LNCAP (cell line): ENCODE measurements around the gene PDE2A.

ENCODE experiments used
- TF ChIP-seq, protein P1 (sequence below): fragments of 450-650 bp; IDR thresholded peaks from 2 replicates; pipeline ENCODE4 v1.5.1; 2017; ENCODE audit warnings: mild to moderate bottlenecking

The PDE2A gene

DNA sequence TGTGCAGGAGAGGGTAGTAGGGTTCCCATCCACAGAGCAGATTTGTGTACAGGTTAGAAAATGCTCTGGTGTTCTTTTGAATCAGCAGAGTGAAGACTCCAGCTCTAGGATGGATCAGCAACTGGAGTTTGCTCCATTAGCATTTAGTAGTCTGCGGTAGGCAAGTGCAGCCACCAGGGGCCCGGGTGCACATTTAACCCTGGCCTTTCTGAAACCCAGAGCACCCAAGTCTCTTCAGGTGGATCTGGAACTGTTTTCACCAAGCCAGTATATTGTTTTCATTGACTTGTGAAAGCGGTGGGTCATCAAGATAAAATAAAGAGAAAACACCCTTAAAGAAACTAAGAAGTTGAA is 139.1 kb downstream of the PDE2A start:
- TF ChIP-seq, protein P1, sequence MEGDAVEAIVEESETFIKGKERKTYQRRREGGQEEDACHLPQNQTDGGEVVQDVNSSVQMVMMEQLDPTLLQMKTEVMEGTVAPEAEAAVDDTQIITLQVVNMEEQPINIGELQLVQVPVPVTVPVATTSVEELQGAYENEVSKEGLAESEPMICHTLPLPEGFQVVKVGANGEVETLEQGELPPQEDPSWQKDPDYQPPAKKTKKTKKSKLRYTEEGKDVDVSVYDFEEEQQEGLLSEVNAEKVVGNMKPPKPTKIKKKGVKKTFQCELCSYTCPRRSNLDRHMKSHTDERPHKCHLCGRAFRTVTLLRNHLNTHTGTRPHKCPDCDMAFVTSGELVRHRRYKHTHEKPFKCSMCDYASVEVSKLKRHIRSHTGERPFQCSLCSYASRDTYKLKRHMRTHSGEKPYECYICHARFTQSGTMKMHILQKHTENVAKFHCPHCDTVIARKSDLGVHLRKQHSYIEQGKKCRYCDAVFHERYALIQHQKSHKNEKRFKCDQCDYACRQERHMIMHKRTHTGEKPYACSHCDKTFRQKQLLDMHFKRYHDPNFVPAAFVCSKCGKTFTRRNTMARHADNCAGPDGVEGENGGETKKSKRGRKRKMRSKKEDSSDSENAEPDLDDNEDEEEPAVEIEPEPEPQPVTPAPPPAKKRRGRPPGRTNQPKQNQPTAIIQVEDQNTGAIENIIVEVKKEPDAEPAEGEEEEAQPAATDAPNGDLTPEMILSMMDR: no peak

DNA sequence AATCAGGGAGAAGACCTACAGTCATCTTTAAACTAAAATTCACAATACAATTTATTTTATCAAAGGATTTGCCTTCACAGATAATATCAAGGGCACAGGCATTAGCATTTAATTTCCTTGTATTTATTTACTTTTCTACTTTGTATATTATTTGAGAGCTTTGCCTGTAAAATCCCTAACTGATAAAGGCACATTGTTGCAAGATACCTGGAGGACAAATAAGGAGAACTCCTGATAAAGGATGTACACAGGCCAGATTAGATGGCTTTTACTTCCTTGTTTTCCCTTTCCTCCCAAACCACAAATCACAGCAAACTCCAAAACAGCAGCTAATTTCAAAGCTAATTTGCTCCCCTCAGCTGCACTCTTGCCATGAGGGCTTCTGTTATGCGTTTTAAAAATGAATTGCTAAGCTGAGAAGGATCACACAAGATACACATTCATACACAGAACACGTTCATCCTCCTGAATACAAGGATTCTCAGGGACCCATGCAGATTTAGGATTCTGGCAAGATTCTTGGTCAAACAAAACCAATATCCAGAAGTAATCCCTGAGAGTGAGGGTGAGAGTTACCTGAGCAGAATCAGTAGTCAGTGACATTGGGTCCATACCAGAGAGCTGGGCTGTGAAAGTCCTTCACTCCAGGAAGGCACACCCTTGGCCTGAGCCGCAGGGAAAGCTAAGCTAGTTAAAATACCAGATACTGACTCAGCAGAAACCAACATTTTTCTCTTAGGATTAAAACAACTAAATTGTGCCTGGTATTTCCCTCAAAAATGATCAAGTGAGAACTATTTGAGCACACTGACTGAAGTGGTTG is 139.6 kb downstream of the PDE2A start:
- TF ChIP-seq, protein P1: no peak

DNA sequence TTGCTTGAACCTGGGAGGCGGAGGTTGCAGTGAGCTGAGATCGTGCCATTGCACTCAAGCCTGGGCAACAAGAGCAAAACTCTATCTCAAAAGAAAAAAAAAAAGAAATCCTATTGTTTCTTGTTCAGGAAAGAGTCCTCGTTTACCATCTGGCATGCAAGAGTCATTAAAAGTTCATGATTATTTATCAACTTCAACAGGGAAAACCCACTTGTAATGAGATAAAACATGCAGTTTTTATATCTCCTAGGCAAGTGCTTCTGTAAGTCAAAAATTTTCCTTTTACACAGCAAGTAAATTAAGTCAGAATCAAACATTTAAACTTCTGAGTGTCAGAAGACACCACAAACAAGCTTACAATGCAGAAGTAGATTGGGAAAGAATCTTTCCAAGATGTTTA is 145.2 kb downstream of the PDE2A start:
- TF ChIP-seq, protein P1: no peak

DNA sequence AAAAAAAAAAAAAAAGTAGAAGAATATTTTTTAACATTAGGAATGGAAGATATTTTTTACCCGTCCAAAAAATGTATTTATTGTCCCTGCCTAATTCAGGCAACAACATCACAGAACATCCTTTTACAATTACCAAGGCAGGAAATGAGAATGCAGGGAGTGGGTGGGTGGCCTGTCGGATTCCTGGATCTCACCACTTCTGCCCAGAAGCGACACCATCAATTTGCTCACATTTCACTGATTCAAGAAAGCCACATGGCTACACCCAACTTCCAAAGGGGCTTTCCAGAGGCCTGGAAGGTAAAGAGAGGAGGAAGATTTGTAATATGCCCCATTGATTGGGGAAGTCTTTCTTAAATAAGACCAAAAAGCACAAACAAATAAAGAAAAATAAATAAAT is 146.1 kb downstream of the PDE2A start:
- TF ChIP-seq, protein P1: no peak
